NCI-H1105 (cell line): ENCODE results near the gene ZNG1C.
"Not testable (repeated sequence)": the region's sequence is repeated elsewhere in the genome, so short reads cannot be mapped to it uniquely, and the experiment has no call there.

Experiments
- DNase-seq: peaks from one replicate; lab custom pipeline; 2025; lab: John Stamatoyannopoulos, UW

Gene ZNG1C

GRCh38 chr9:68343242-68343641 is 101.5 kb downstream of the ZNG1C start:
- not testable (repeated sequence) for DNase-seq

DNA sequence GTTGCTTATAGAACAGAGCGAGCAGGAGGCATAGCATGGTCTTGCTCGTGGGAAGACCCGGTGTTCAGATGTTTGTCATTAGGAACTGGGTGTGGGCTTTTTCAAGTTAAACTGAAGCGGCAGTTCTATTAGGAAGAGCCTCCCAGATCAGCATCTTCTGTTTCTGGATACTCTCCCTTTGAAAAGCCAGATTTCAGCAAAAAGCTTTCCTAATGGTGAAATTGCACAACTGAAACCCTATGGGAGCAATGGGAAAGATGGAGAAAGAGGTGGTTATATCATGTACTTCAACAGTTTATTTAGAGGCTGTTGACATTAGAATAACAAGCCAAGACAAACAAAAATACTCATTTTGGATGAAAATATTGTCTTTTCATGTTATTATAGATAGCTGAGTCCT is 102.2 kb downstream of the ZNG1C start:
- not testable (repeated sequence) for DNase-seq
